SK-N-SH (cell line): ENCODE results near the gene DPF3. TPM values are rescaled to one million over a fixed set of nuclear protein-coding genes. Genes with fewer than 3 reads are reported as not detected.

Experiments
- CTCF ChIA-PET: fragments of 300-600, 350-600 bp; formaldehyde crosslinking; extraction: SDS; loops from one replicate; lab custom pipeline; 2021; lab: Yijun Ruan, JAX
- POLR2A ChIA-PET: fragments of 350-600 bp; sonication (Branson Sonifier 250); formaldehyde crosslinking; extraction: SDS; loops from one replicate; lab custom pipeline; 2020; ENCODE audit warnings: antibody characterized with exemption, inconsistent platforms; lab: Yijun Ruan, JAX
- DNase-seq: peaks from one replicate; pipeline ENCODE4 v3.0.0; 2012
- H2AFZ ChIP-seq: fragments of 200-600 bp; sonication (generic); 2 replicates; pipeline ENCODE4 v1.8.1; 2016; ENCODE audit warnings: antibody characterized with exemption, mild to moderate bottlenecking, low read depth
- H3F3A ChIP-seq: fragments of 200-600 bp; sonication (generic); replicated peaks from 2 replicates; pipeline ENCODE3; 2016; ENCODE audit warnings: antibody characterized with exemption, mild to moderate bottlenecking; ENCODE audit not compliant: insufficient read depth
- H3K27ac ChIP-seq, 2 experiments: fragments of 200-500 bp in 1 of 2; fragments of 200-600 bp in 1 of 2; sonication (Bioruptor generic) in 1 of 2; sonication (generic), shearing (Covaris generic) in 1 of 2; 2 replicates each; pipeline versions ENCODE4 v1.5.1 to v1.6.1; 2014 to 2016; ENCODE audit warnings: low read depth in 2 of 2, inconsistent platforms in 1 of 2, low read length in 1 of 2, mild to moderate bottlenecking in 1 of 2, mixed read lengths in 1 of 2
- H3K27me3 ChIP-seq: fragments of 200-600 bp; sonication (generic), shearing (Covaris generic); 2 replicates; pipeline ENCODE4 v1.6.1; 2016; ENCODE audit warnings: mixed run types; ENCODE audit not compliant: insufficient read depth
- H3K36me3 ChIP-seq, 2 experiments: fragments of 200-500 bp in 1 of 2; fragments of 200-600 bp in 1 of 2; sonication (Bioruptor generic) in 1 of 2; sonication (generic) in 1 of 2; replicated peaks in 1 of 2; 2 replicates each; pipeline versions ENCODE3 to v1.5.1; 2014 to 2016; ENCODE audit warnings: low read length in 1 of 2, mild to moderate bottlenecking in 1 of 2; ENCODE audit not compliant: insufficient read depth in 2 of 2, control insufficient read depth in 1 of 2
- H3K4me1 ChIP-seq, 2 experiments: fragments of 200-500 bp in 1 of 2; fragments of 200-600 bp in 1 of 2; sonication (Bioruptor generic) in 1 of 2; sonication (generic), shearing (Covaris generic) in 1 of 2; 2 replicates each; pipeline versions ENCODE4 v1.5.1 to v1.6.1; 2014 to 2016; ENCODE audit warnings: low read depth in 1 of 2, low read length in 1 of 2, mixed run types in 1 of 2; ENCODE audit not compliant: insufficient read depth in 2 of 2, control insufficient read depth in 1 of 2
- H3K4me2 ChIP-seq: fragments of 200-600 bp; sonication (generic), shearing (Covaris generic); 2 replicates; pipeline ENCODE4 v1.6.1; 2017; ENCODE audit warnings: mixed run types
- H3K4me3 ChIP-seq, 2 experiments: fragments of 200-500 bp in 1 of 2; fragments of 200-600 bp in 1 of 2; sonication (Bioruptor generic) in 1 of 2; sonication (generic), shearing (Covaris generic) in 1 of 2; 2 replicates each; pipeline versions ENCODE4 v1.5.1 to v1.8.1; 2014 to 2016; ENCODE audit warnings: low read depth in 2 of 2, inconsistent platforms in 1 of 2, low read length in 1 of 2, mild to moderate bottlenecking in 1 of 2, mixed read lengths in 1 of 2, moderate library complexity in 1 of 2
- H3K79me2 ChIP-seq: fragments of 200-600 bp; sonication (generic); 2 replicates; pipeline ENCODE4 v1.8.1; 2017; ENCODE audit warnings: mild to moderate bottlenecking; ENCODE audit not compliant: insufficient read depth
- H3K9ac ChIP-seq: fragments of 200-600 bp; sonication (generic); 2 replicates; pipeline ENCODE4 v1.6.1; 2017; ENCODE audit warnings: mixed run types
- H3K9me2 ChIP-seq: fragments of 200-600 bp; sonication (generic); 2 replicates; pipeline ENCODE4 v1.6.1; 2017; ENCODE audit warnings: mixed run types
- H3K9me3 ChIP-seq: fragments of 200-600 bp; sonication (generic); 2 replicates; pipeline ENCODE4 v1.6.1; 2017; ENCODE audit warnings: mixed run types, mild to moderate bottlenecking, moderate library complexity
- H4K20me1 ChIP-seq: fragments of 200-600 bp; sonication (generic); 2 replicates; pipeline ENCODE4 v1.6.1; 2017; ENCODE audit warnings: mild to moderate bottlenecking, mixed run types; ENCODE audit not compliant: insufficient read depth
- CHD2 ChIP-seq: fragments of 150-350 bp; IDR thresholded peaks from 2 replicates; pipeline ENCODE4 v1.6.1; 2018; ENCODE audit warnings: low read length; ENCODE audit not compliant: partially characterized antibody
- FOSL2 ChIP-seq: IDR thresholded peaks from 2 replicates; pipeline ENCODE4 v1.4.0; 2012; ENCODE audit warnings: low read depth, mild to moderate bottlenecking, moderate library complexity, borderline replicate concordance
- FOXJ3 ChIP-seq: sonication (generic); formaldehyde crosslinking; IDR thresholded peaks from 2 replicates; pipeline ENCODE4 v1.5.1; 2020; ENCODE audit warnings: mild to moderate bottlenecking, missing genetic modification reagents
- FOXM1 ChIP-seq: IDR thresholded peaks from 2 replicates; pipeline ENCODE4 v1.4.0; 2012; ENCODE audit warnings: low read depth, mild to moderate bottlenecking
- GABPA ChIP-seq: IDR thresholded peaks from 2 replicates; pipeline ENCODE4 v1.4.0; 2012; ENCODE audit warnings: low read depth, mild to moderate bottlenecking
- MXI1 ChIP-seq: IDR thresholded peaks from 2 replicates; pipeline ENCODE4 v1.6.1; 2012; ENCODE audit warnings: mild to moderate bottlenecking, low read depth, low read length, improper control_type of control experiment
- NFIC ChIP-seq: IDR thresholded peaks from 2 replicates; pipeline ENCODE4 v1.4.0; 2012; ENCODE audit warnings: borderline replicate concordance
- RAD21 ChIP-seq: IDR thresholded peaks from 2 replicates; pipeline ENCODE4 v1.6.1; 2012; ENCODE audit warnings: mild to moderate bottlenecking, low read length
- RCOR1 ChIP-seq: fragments of 150-350 bp; IDR thresholded peaks from 2 replicates; pipeline ENCODE4 v1.6.1; 2017; ENCODE audit warnings: antibody characterized with exemption, low read length
- REST ChIP-seq: IDR thresholded peaks from 2 replicates; pipeline ENCODE4 v1.6.1; 2012; ENCODE audit warnings: mild to moderate bottlenecking, low read depth, low read length, moderate library complexity
- RFX5 ChIP-seq: IDR thresholded peaks from 2 replicates; pipeline ENCODE4 v1.6.1; 2012; ENCODE audit warnings: mild to moderate bottlenecking, improper control_type of control experiment, low read length
- RXRA ChIP-seq: IDR thresholded peaks from 2 replicates; pipeline ENCODE4 v1.4.0; 2012; ENCODE audit warnings: low read depth, mild to moderate bottlenecking, borderline replicate concordance
- SIN3A ChIP-seq: IDR thresholded peaks from 2 replicates; pipeline ENCODE4 v1.6.1; 2012; ENCODE audit warnings: low read depth, mild to moderate bottlenecking, low read length, moderate library complexity, borderline replicate concordance
- TCF12 ChIP-seq: IDR thresholded peaks from 2 replicates; pipeline ENCODE4 v1.4.0; 2012
- YY1 ChIP-seq: IDR thresholded peaks from 2 replicates; pipeline ENCODE4 v1.4.0; 2012; ENCODE audit warnings: low read depth, mild to moderate bottlenecking
- WGBS: methylation state at CpG from one replicate; pipeline ENCODE4 v1.1.6; 2017; ENCODE audit warnings: low lambda C conversion rate; 5-methylcytosine and 5-hydroxymethylcytosine counted together
- polyA plus RNA-seq, 3 experiments: library from polyadenylated mRNA; depleted of rRNA; stranded (reverse); fragments of >200 nt; gene quantifications; 2 replicates each; pipeline ENCODE4 v1.2.3, GENCODE V29; 2012

Gene DPF3
- polyA plus RNA-seq, 1 of the 3 experiments (the other 2 are of a cell fraction): 2.8 TPM

- H3K27me3 ChIP-seq: no peaks in the 10 kb centered on the region
- no peak for TF ChIP-seq GABPA
- no peak for TF ChIP-seq FOSL2
- no peaks in the 10 kb centered on the region for H3K79me2 ChIP-seq
- H3K4me1 ChIP-seq: peaks cover 0 to 19% of the 10 kb centered on the region in 2 experiments; a peak in 1 of 4 replicates
- no peaks in the 10 kb centered on the region for H3F3A ChIP-seq
- CTCF ChIA-PET: interaction anchor here (1.5 kb wide), 1 partner anchor 56 kb away, joined by 4 read pairs; no protein-coding TSS in a partner anchor
- no peaks in the 10 kb centered on the region for H3K36me3 ChIP-seq
- no peaks in the 10 kb centered on the region for H4K20me1 ChIP-seq
- H3K9ac ChIP-seq: no peak overlapping the region
- 61% methylated on average over 7 of the region's 7 CpGs for WGBS
- no peak overlapping the region for H3K27ac ChIP-seq
- H3K9me3 ChIP-seq: no peaks in the 10 kb centered on the region
- H3K4me3 ChIP-seq: no peak overlapping the region
- no peak overlapping the region for H2AFZ ChIP-seq
- no peaks in the 10 kb centered on the region for H3K9me2 ChIP-seq
- POLR2A ChIA-PET: no interaction called here
- no peak overlapping the region for H3K4me2 ChIP-seq
- DNase-seq: no peak
Measured at GRCh38 chr14:72793156-72793939, 100.6 kb downstream of the DPF3 start.

- DNase-seq: no peak
- H3F3A ChIP-seq: no peaks in the 10 kb centered on the region
- TF ChIP-seq NFIC (no peak), GABPA (no peak), FOSL2 (no peak), FOXJ3 (no peak), MXI1 (no peak), RCOR1 (no peak), SIN3A (no peak), REST (no peak), CHD2 (no peak), RFX5 (no peak), FOXM1 (no peak), RXRA (no peak), RAD21 (no peak), TCF12 (no peak), YY1 (no peak)
Measured at GRCh38 chr14:72792051-72792788, 101.7 kb downstream of the DPF3 start.

More at GRCh38 chr14:72792051-72792788, 101.7 kb downstream of the DPF3 start:
- Histone ChIP-seq H3K9me2 (no peaks in the 10 kb centered on the region), H3K27me3 (no peaks in the 10 kb centered on the region), H3K27ac (no peak overlapping the region), H3K36me3 (no peaks in the 10 kb centered on the region), H3K9me3 (no peaks in the 10 kb centered on the region), H3K4me1 (peaks cover 0 to 25% of the 10 kb centered on the region in 2 experiments; a peak in 1 of 4 replicates), H3K79me2 (no peaks in the 10 kb centered on the region), H4K20me1 (no peaks in the 10 kb centered on the region), H3K4me3 (no peak overlapping the region), H3K4me2 (no peak overlapping the region), H3K9ac (no peak overlapping the region), H2AFZ (no peak overlapping the region)
- ChIA-PET CTCF (interaction anchor here (1.1 to 1.5 kb wide), 2 partner anchors 55 to 215 kb away, joined by 3 to 4 read pairs; no protein-coding TSS in a partner anchor), POLR2A (no interaction called here)
- 63% methylated on average over 16 of the region's 16 CpGs for WGBS
